K562 (cell line): Measurements from ENCODE around the gene MEFV. TPM values are rescaled to one million over a fixed set of nuclear protein-coding genes. Genes with fewer than 3 reads are reported as not detected.

Experiments used
- ATAC-seq: fragments of 200-7000 bp; cut with Tn5 transposase; 3 replicates; pipeline ENCODE4 v1.9.1; 2020; ENCODE audit warnings: moderate library complexity
- BruUV-seq: library from RNA; stranded (reverse); fragments of 400-500 nt; replicated peaks from 2 replicates; lab custom pipeline; 2021; lab: Mats Ljungman, UMichigan
- CTCF ChIA-PET: fragments of 300-600 bp; formaldehyde crosslinking; extraction: SDS; loops from one replicate; lab custom pipeline; 2021; ENCODE audit warnings: low intra/inter-chr PET ratio; lab: Yijun Ruan, JAX
- POLR2A ChIA-PET: fragments of 300-600, 350-650 bp; sonication (Branson Sonifier 250); formaldehyde crosslinking; extraction: SDS; loops from one replicate; lab custom pipeline; 2021; ENCODE audit warnings: antibody characterized with exemption, inconsistent platforms; lab: Yijun Ruan, JAX
- DNase-seq, 4 experiments: peaks; one replicate each; pipeline versions ENCODE4 v3.0.0 to v3.0.0-alpha.2; 2011 to 2018; ENCODE audit warnings: low spot score in 3 of 4, mixed read lengths in 3 of 4; ENCODE audit errors: extremely low read depth in 1 of 4
- FAIRE-seq: peaks from 2 replicates; lab custom pipeline; 2011; peaks lifted over from hg19 to GRCh38; lab: Jason Lieb, UNC
- H2AFZ ChIP-seq: 2 replicates; pipeline ENCODE4 v1.6.0; 2011; ENCODE audit warnings: low read depth, low read length, control low read depth, inconsistent platforms
- H3K27ac ChIP-seq: fragments of 200-600 bp; 3 replicates; pipeline ENCODE4 v1.8.0; 2011; ENCODE audit warnings: low read depth, mild to moderate bottlenecking, control low read depth, inconsistent platforms, low read length, moderate library complexity, mixed read lengths; ENCODE audit errors: extremely low read depth
- H3K27me3 ChIP-seq, 2 experiments: fragments of 300-600 bp in 1 of 2; 2 replicates in 1 of 2; 3 replicates in 1 of 2; pipeline versions ENCODE4 v1.6.0 to v1.8.0; 2011; ENCODE audit warnings: inconsistent platforms in 2 of 2, low read length in 2 of 2, mild to moderate bottlenecking in 1 of 2, mixed read lengths in 1 of 2, moderate library complexity in 1 of 2; ENCODE audit not compliant: control insufficient read depth in 2 of 2, insufficient read depth in 2 of 2
- H3K36me3 ChIP-seq: fragments of 300-600 bp; 3 replicates; pipeline ENCODE4 v1.8.0; 2011; ENCODE audit warnings: mild to moderate bottlenecking, low read length, inconsistent platforms; ENCODE audit not compliant: control insufficient read depth, insufficient read depth
- H3K4me1 ChIP-seq, 2 experiments: fragments of 200-600 bp in 1 of 2; replicated peaks in 1 of 2; 2 replicates in 1 of 2; 3 replicates in 1 of 2; pipeline versions ENCODE4 v1.5.1 to v1.8.0; 2011; ENCODE audit warnings: inconsistent platforms in 2 of 2, low read length in 2 of 2, mild to moderate bottlenecking in 1 of 2, mixed read lengths in 1 of 2, moderate library complexity in 1 of 2; ENCODE audit not compliant: control insufficient read depth in 2 of 2, insufficient read depth in 2 of 2
- H3K4me2 ChIP-seq: 2 replicates; pipeline ENCODE4 v1.6.1; 2011; ENCODE audit warnings: low read length, control low read depth, inconsistent platforms, mixed read lengths; ENCODE audit not compliant: insufficient read depth
- H3K4me3 ChIP-seq: fragments of 200-600 bp; sonication (generic), shearing (Covaris generic); 2 replicates; pipeline ENCODE4 v1.5.1; 2016; ENCODE audit warnings: control low read depth, inconsistent platforms
- H3K79me2 ChIP-seq: fragments of 200-600 bp; 3 replicates; pipeline ENCODE4 v1.8.0; 2011; ENCODE audit warnings: low read length, inconsistent platforms; ENCODE audit not compliant: control insufficient read depth, insufficient read depth
- H3K9ac ChIP-seq, 2 experiments: 2 replicates each; pipeline versions ENCODE4 v1.6.0 to v1.6.1; 2011; ENCODE audit warnings: low read depth in 2 of 2, low read length in 2 of 2, control low read depth in 1 of 2, inconsistent platforms in 1 of 2, mild to moderate bottlenecking in 1 of 2, mixed read lengths in 1 of 2; ENCODE audit not compliant: insufficient read depth in 1 of 2
- H3K9me1 ChIP-seq: one replicate; pipeline ENCODE4 v1.6.0; 2011; ENCODE audit warnings: inconsistent platforms, mild to moderate bottlenecking, low read length, moderate library complexity; ENCODE audit not compliant: control insufficient read depth, insufficient read depth
- H3K9me3 ChIP-seq: replicated peaks from 2 replicates; pipeline ENCODE4 v1.5.1; 2011; ENCODE audit warnings: low read depth, low read length, inconsistent platforms; ENCODE audit not compliant: control insufficient read depth, insufficient read depth
- H4K20me1 ChIP-seq: replicated peaks from 2 replicates; pipeline ENCODE4 v1.6.1; 2011; ENCODE audit warnings: low read length, inconsistent platforms, mixed read lengths; ENCODE audit not compliant: control insufficient read depth, insufficient read depth
- BRF1 ChIP-seq: IDR thresholded peaks from 3 replicates; pipeline ENCODE4 v1.6.1; 2011; ENCODE audit warnings: borderline replicate concordance, mild to moderate bottlenecking; ENCODE audit not compliant: insufficient read length; ENCODE audit errors: extremely low read depth
- CBX1 ChIP-seq: sonication (generic); IDR thresholded peaks from 2 replicates; pipeline ENCODE4 v1.6.1; 2016; ENCODE audit warnings: antibody characterized with exemption, low read depth, mild to moderate bottlenecking
- FOXM1 ChIP-seq, 2 experiments: fragments of 450-650 bp in 1 of 2; sonication (generic) in 1 of 2; formaldehyde crosslinking in 1 of 2; IDR thresholded peaks; 2 replicates each; pipeline versions ENCODE4 v1.6.1 to v1.9.0; 2017 to 2022; ENCODE audit warnings: low read depth in 2 of 2, mild to moderate bottlenecking in 2 of 2, missing genetic modification reagents in 1 of 2, moderate library complexity in 1 of 2
- JUNB ChIP-seq: fragments of 450-650 bp; formaldehyde crosslinking; conservative IDR thresholded peaks from 2 replicates; pipeline ENCODE4 v1.4.0; 2020; ENCODE audit warnings: mild to moderate bottlenecking
- NFIC ChIP-seq: fragments of 450-650 bp; IDR thresholded peaks from 2 replicates; pipeline ENCODE4 v1.6.1; 2017; ENCODE audit warnings: mild to moderate bottlenecking, inconsistent platforms
- RNF219 ChIP-seq: fragments of 250-450 bp; sonication (Bioruptor Pico); IDR thresholded peaks from 2 replicates; pipeline ENCODE4 v1.5.0; 2022; ENCODE audit warnings: mild to moderate bottlenecking
- SREBF2 ChIP-seq: sonication (generic); formaldehyde crosslinking; IDR thresholded peaks from 2 replicates; pipeline ENCODE4 v1.4.0; 2020; ENCODE audit warnings: mild to moderate bottlenecking, missing genetic modification reagents
- TAF15 ChIP-seq: fragments of 200-400 bp; formaldehyde crosslinking; IDR thresholded peaks from 2 replicates; pipeline ENCODE4 v1.6.1; 2017; ENCODE audit warnings: mild to moderate bottlenecking, low read depth, low read length, moderate library complexity
- TGIF2 ChIP-seq: sonication (generic); formaldehyde crosslinking; IDR thresholded peaks from 2 replicates; pipeline ENCODE4 v1.8.1; 2022; ENCODE audit warnings: mild to moderate bottlenecking, missing genetic modification reagents, moderate library complexity
- ZNF445 ChIP-seq: fragments of 250-450 bp; sonication (Bioruptor Pico); IDR thresholded peaks from 2 replicates; pipeline ENCODE4 v1.4.0; 2020; ENCODE audit warnings: low read depth, mild to moderate bottlenecking, moderate library complexity
- WGBS: fragments of 100-300 bp; shearing (Covaris generic); methylation state at CpG from one replicate; pipeline ENCODE4 v1.1.6; 2016; ENCODE audit warnings: low coverage, mixed read lengths; ENCODE audit not compliant: insufficient coverage; ENCODE audit errors: missing lambda C conversion rate; 5-methylcytosine and 5-hydroxymethylcytosine counted together
- in situ Hi-C: fragments of 300-500 bp; cut with MboI; formaldehyde crosslinking; loops from 4 replicates; pipeline ENCODE4 v1.15.0; 2018; ENCODE audit warnings: inconsistent platforms, mixed read lengths
- intact Hi-C: fragments of 100-400 bp; cut with micrococcal nuclease; formaldehyde crosslinking; loops from 2 replicates; pipeline ENCODE4 v1.14.2; 2022
- polyA plus RNA-seq, 8 experiments: library from polyadenylated mRNA; depleted of rRNA in 4 of 8; stranded (reverse) in 5 of 8; unstranded in 3 of 8; fragments of >200 nt; fragmentation: Nextera tagmentation in 2 of 8; fragmentation: Illumina TruSeq in 1 of 8; extraction: Ambion mirVana in 2 of 8; extraction: Trizol in 1 of 8; gene quantifications; 2 replicates each; pipeline versions ENCODE4 v1.2.1 to v1.2.3, GENCODE V29; 2011 to 2014; ENCODE audit warnings: inconsistent platforms in 1 of 8, missing spikeins in 1 of 8
- total RNA-seq, 7 experiments: library from RNA; depleted of rRNA in 6 of 7; stranded (reverse); fragments of >200 nt in 6 of 7; fragmentation: Illumina TruSeq in 2 of 7; extraction: Trizol in 2 of 7; gene quantifications; 2 replicates each; pipeline versions ENCODE4 v1.2.1 to v1.2.3, GENCODE V29; 2011 to 2021; ENCODE audit warnings: low replicate concordance in 1 of 7
- TF ChIP-seq, protein P1 (sequence below): fragments of 250-450 bp; sonication (Bioruptor Pico); IDR thresholded peaks from 2 replicates; pipeline ENCODE4 v1.5.0; 2021; ENCODE audit warnings: mild to moderate bottlenecking, moderate library complexity
- TF ChIP-seq, protein P2 (sequence below): fragments of 250-450 bp; sonication (Bioruptor Pico); IDR thresholded peaks from 2 replicates; pipeline ENCODE4 v1.8.0; 2022; ENCODE audit warnings: inconsistent platforms

MEFV gene
- total and polyA plus RNA-seq, 9 of the 15 experiments (the other 6 are each of a cell fraction or from before 2014, with no cell fraction given) = 0.14 TPM; not detected in 8

DNA sequence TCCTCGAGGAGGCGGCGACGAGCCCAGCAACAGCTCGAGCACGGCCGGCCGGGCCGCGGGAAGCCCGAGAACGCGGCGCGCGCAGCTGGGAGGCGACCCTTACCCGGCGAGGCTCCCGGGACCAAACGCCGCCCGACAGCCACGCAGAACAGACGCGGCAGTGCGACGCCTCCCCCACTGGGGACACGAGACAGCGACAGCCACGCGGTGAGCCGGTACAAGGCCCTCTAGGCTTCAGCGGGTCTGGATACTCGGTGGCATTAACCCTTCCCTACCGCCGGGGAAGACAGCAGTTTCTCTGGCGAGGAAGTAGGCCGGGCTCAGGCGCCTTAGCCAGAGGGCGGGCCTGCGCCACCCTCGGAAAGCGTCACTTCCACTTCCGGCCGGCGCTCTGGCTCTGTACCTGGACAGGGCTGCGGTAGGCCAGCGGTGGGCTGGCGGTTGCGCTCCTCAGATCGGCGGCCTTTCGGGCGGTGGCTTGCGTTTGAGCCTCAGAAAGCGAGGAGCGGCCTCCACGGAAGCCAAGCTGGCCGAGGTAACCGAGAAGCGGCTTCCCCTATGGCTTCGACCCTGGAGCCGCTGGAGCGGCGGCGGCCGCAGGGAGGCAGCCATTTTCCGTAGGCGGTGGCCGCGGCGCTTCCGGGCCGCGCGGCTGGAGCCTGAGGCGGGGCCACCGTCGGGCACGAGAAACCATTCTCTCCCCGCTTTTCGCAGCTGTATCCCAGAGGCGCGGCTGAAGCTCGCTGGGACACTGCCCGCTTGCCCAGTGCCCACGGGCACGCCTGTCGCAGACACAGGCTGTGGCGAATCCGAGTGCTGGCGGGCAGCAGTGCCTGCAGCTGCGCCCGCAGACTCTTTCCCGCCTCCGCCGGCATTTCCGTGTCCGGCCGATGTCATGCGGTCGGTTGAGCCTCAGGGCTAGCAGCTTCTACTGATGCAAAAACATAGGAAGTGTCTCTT is 49.0 kb upstream of the MEFV start, which contains the start of the genes TIGD7 and ZNF75A:
Gene TIGD7, minus strand, starts transcription at position 322 of the 960 bp plus-strand sequence. CDS start 4,816 bp downstream, outside the sequence.
Gene ZNF75A, plus strand, starts transcription at position 389 of the 960 bp plus-strand sequence. CDS start 2,932 bp downstream, outside the sequence.
- CTCF ChIA-PET = no interaction called here
- peaks cover 13% of the 10 kb centered on the region for H3K79me2 ChIP-seq
- FAIRE-seq = peak; percentile 89
- TF ChIP-seq, protein P1, sequence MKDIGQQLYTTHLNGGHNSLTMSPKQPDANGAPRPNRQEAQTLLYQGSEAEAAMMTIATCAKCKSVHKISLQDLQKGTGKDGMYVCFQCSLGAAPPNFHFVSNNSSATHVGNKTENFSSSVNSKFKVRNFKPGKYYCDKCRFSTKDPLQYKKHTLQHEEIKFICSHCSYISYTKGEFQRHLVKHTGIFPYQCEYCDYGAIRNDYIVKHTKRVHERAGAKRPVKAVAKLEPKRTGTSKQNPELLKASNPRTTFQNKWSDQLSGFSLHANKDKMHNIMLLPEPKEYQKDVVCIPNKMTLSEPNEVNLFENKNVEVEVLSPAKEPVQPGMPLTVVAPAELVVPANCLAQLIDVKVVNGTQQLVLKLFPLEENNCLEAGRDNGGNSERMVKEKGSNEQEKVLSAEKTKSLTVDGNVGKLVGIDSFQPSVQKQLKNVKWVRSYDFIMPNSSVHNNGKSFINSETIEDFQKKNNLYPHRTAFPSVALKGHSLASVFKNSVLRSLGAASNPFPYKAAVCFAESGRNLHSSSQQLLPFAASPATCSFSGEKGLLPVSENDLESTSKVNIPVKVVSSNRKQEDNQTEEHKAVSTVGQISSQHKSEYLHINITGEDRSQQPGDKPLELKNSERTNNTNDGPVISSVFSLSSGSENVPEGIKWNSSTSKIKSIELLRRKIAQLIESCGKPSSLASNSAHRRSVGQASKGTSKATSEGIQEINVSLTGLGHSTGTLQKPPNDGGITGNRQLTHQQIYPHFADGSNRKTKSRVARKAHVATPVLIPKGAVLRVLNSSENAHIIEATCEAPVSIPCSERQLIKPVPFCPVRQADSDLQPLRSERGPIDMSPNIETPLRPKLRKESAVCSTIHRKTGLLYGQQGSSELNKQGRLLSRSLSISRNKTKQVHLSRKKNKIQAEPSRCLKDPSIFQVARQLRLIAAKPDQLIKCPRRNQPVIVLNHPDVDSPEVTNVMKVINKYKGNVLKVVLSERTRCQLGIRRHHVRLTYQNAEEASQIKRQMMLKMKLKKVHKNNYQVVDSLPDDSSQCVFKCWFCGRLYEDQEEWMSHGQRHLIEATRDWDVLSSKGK (CRISPR knock-in tag) = no peak
- TF ChIP-seq, protein P2, sequence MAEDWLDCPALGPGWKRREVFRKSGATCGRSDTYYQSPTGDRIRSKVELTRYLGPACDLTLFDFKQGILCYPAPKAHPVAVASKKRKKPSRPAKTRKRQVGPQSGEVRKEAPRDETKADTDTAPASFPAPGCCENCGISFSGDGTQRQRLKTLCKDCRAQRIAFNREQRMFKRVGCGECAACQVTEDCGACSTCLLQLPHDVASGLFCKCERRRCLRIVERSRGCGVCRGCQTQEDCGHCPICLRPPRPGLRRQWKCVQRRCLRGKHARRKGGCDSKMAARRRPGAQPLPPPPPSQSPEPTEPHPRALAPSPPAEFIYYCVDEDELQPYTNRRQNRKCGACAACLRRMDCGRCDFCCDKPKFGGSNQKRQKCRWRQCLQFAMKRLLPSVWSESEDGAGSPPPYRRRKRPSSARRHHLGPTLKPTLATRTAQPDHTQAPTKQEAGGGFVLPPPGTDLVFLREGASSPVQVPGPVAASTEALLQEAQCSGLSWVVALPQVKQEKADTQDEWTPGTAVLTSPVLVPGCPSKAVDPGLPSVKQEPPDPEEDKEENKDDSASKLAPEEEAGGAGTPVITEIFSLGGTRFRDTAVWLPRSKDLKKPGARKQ (CRISPR knock-in tag) = no peak
- TF ChIP-seq ZNF445 (CRISPR knock-in tag) (no peak), JUNB (CRISPR knock-in tag) (no peak), TGIF2 (peak; percentile 89), RNF219 (no peak), NFIC (peak; percentile 34; the same call in 1 of the 2 replicates), TAF15 (no peak), FOXM1 (IDR thresholded peaks at IDR 0.05; ENCODE audit: low read depth) (no peak), FOXM1 (CRISPR knock-in tag; IDR thresholded peaks at IDR 0.05; ENCODE audit: low read depth) (peak; percentile 96), BRF1 (no peak), SREBF2 (CRISPR knock-in tag) (no peak), CBX1 (peak; percentile 94)

More for the DNA sequence above, 49.0 kb upstream of the MEFV start, which contains the start of the genes TIGD7 and ZNF75A:
- H3K4me3 ChIP-seq = peak within 1 kb of the TSS; percentile 73
- H3K9ac ChIP-seq = peak within 1 kb of the TSS; percentile 87 to 95
- peak within 1 kb of the TSS; percentile 94 for H3K27ac ChIP-seq
- H3K4me2 ChIP-seq = peak within 1 kb of the TSS; percentile 78
- BruUV-seq = TSS peak; percentile 51
- peaks cover 24% of the 10 kb centered on the region for H3K9me3 ChIP-seq
- intact Hi-C loops = loop anchor here (10.0 kb wide), 1 partner anchor 99 kb away; the partner anchor contains the start of genes ZNF174 and ZSCAN32
- H4K20me1 ChIP-seq = no peaks in the 10 kb centered on the region
- H3K27me3 ChIP-seq = no peaks in the 10 kb centered on the region
- peaks cover 0 to 16% of the 10 kb centered on the region in 2 experiments; a peak in 4 of 5 replicates for H3K4me1 ChIP-seq
- ATAC-seq = peak; percentile 99
- POLR2A ChIA-PET = interaction anchor here (0.6 to 2.0 kb wide), 11 partner anchors 11 to 242 kb away, joined by 3 to 7 read pairs (median 5); partner anchors contain the start of genes ZNF174, ZNF213, ZNF263 and ZSCAN32
- in situ Hi-C loops = no loop called here
- peaks cover 15% of the 10 kb centered on the region for H3K36me3 ChIP-seq
- WGBS = 10% methylated on average over 97 of the region's 103 CpGs
- peak within 1 kb of the TSS; percentile 95 for H2AFZ ChIP-seq
- DNase-seq = peak; percentile 81 to 91 (median 84)
- H3K9me1 ChIP-seq = no peaks in the 10 kb centered on the region
